ENCODE results near the gene TEX22. TPM values are rescaled to one million over a fixed set of nuclear protein-coding genes. Genes with fewer than 3 reads are reported as not detected.

The TEX22 gene
- total RNA-seq, 1 experiment from 2014 or later, result 0.67 TPM

- Histone ChIP-seq H3K79me2 (ENCODE audit: low read length) (no peaks in the 10 kb centered on the region), H3K27ac (ENCODE audit: low read length) (no peak overlapping the region), H3K9me3 (ENCODE audit: low read length) (no peaks in the 10 kb centered on the region), H3K4me3 (ENCODE audit: low read length) (no peak overlapping the region), H3K36me3 (ENCODE audit: insufficient read depth, low read length) (peaks cover 16% of the 10 kb centered on the region; the same call in 1 of the 2 replicates), H3K9ac (ENCODE audit: low read length) (no peak overlapping the region), H4K20me1 (ENCODE audit: insufficient read depth, low read depth, low read length) (peaks cover 19% of the 10 kb centered on the region; the same call in 1 of the 2 replicates), H3K27me3 (ENCODE audit: low read length) (no peaks in the 10 kb centered on the region), H2AFZ (ENCODE audit: low read length) (no peak overlapping the region), H3K4me2 (ENCODE audit: low read depth, low read length, poor library complexity, severe bottlenecking) (no peak overlapping the region), H3K4me1 (ENCODE audit: low read length) (no peaks in the 10 kb centered on the region), H3K9me2 (replicated peaks; ENCODE audit: insufficient read depth, low read length) (no peaks in the 10 kb centered on the region)
- no peak for DNase-seq
Measured at GRCh38 chr14:105458010-105458409, 59.7 kb downstream of the TEX22 start.

DNA sequence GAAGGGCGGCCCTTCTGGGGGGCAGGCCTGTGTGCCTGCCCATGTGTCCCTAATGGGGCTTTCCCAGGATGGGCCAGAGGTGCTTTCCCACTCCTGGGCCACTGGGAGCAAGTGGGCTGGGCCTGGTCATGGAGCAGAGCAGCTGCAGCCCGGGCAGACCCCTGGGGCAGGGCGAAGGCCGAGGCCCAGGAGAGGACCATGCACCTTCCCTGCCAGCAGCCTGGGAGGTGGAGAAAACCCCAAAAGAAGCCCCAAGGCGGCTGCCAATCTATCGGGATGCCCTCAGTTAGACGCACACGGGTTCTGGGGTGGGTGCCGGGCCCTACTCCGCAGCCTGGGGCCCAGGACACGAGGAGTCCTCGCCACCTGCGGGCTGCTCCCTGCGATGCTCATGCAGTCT lies 60.2 kb downstream of the TEX22 start:
- H3K9me2 ChIP-seq (replicated peaks; ENCODE audit: insufficient read depth, low read length), result no peaks in the 10 kb centered on the region
- no peak overlapping the region for H3K9ac ChIP-seq (ENCODE audit: low read length)

DNA sequence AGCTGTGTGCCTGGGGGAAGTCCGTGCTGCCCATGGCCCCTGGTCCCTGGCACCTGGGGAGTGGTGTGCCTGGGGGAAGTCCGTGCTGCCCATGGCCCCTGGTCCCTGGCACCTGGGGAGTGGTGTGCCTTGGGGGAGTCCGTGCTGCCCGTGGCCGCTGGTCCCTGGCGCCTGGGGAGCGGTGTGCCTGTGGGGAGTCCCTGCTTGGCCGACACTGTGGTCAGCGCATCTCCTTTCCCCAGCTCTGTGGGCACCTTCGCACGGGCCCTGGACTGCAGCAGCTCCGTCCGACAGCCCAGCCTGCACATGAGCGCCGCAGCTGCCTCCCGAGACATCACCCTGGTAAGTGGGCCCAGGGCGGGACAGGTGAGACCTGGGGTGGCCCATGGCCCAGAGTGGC lies 61.8 kb downstream of the TEX22 start:
- Histone ChIP-seq H2AFZ (ENCODE audit: low read length) (no peak overlapping the region), H3K36me3 (ENCODE audit: insufficient read depth, low read length) (peaks cover 18% of the 10 kb centered on the region), H3K9ac (ENCODE audit: low read length) (no peak overlapping the region), H4K20me1 (ENCODE audit: insufficient read depth, low read depth, low read length) (peaks cover 19% of the 10 kb centered on the region; the same call in 1 of the 2 replicates), H3K79me2 (ENCODE audit: low read length) (no peaks in the 10 kb centered on the region), H3K27ac (ENCODE audit: low read length) (no peak overlapping the region), H3K4me3 (ENCODE audit: low read length) (no peak overlapping the region), H3K9me2 (replicated peaks; ENCODE audit: insufficient read depth, low read length) (no peaks in the 10 kb centered on the region), H3K27me3 (ENCODE audit: low read length) (no peaks in the 10 kb centered on the region), H3K4me2 (ENCODE audit: low read depth, low read length, poor library complexity, severe bottlenecking) (no peak overlapping the region), H3K9me3 (ENCODE audit: low read length) (no peaks in the 10 kb centered on the region), H3K4me1 (ENCODE audit: low read length) (no peaks in the 10 kb centered on the region)
- DNase-seq, result no peak

More for the DNA sequence above, 60.2 kb downstream of the TEX22 start:
- Histone ChIP-seq H3K4me3 (ENCODE audit: low read length) (no peak overlapping the region), H3K4me2 (ENCODE audit: low read depth, low read length, poor library complexity, severe bottlenecking) (no peak overlapping the region), H4K20me1 (ENCODE audit: insufficient read depth, low read depth, low read length) (peaks cover 19% of the 10 kb centered on the region; the same call in 1 of the 2 replicates), H3K79me2 (ENCODE audit: low read length) (no peaks in the 10 kb centered on the region), H3K4me1 (ENCODE audit: low read length) (no peaks in the 10 kb centered on the region), H3K27ac (ENCODE audit: low read length) (no peak overlapping the region), H3K36me3 (ENCODE audit: insufficient read depth, low read length) (peaks cover 18% of the 10 kb centered on the region), H2AFZ (ENCODE audit: low read length) (no peak overlapping the region), H3K9me3 (ENCODE audit: low read length) (no peaks in the 10 kb centered on the region), H3K27me3 (ENCODE audit: low read length) (no peaks in the 10 kb centered on the region)
- no peak for DNase-seq

GRCh38 chr14:105460616-105461015 lies 62.3 kb downstream of the TEX22 start:
- Histone ChIP-seq H4K20me1 (ENCODE audit: insufficient read depth, low read depth, low read length) (peaks cover 18% of the 10 kb centered on the region; the same call in 1 of the 2 replicates), H2AFZ (ENCODE audit: low read length) (no peak overlapping the region), H3K9me2 (replicated peaks; ENCODE audit: insufficient read depth, low read length) (no peaks in the 10 kb centered on the region), H3K9me3 (ENCODE audit: low read length) (no peaks in the 10 kb centered on the region), H3K4me3 (ENCODE audit: low read length) (no peak overlapping the region), H3K27ac (ENCODE audit: low read length) (no peak overlapping the region), H3K79me2 (ENCODE audit: low read length) (no peaks in the 10 kb centered on the region), H3K4me2 (ENCODE audit: low read depth, low read length, poor library complexity, severe bottlenecking) (no peak overlapping the region), H3K36me3 (ENCODE audit: insufficient read depth, low read length) (peaks cover 18% of the 10 kb centered on the region), H3K27me3 (ENCODE audit: low read length) (no peaks in the 10 kb centered on the region), H3K4me1 (ENCODE audit: low read length) (no peaks in the 10 kb centered on the region), H3K9ac (ENCODE audit: low read length) (no peak overlapping the region)
- DNase-seq, result no peak

DNA sequence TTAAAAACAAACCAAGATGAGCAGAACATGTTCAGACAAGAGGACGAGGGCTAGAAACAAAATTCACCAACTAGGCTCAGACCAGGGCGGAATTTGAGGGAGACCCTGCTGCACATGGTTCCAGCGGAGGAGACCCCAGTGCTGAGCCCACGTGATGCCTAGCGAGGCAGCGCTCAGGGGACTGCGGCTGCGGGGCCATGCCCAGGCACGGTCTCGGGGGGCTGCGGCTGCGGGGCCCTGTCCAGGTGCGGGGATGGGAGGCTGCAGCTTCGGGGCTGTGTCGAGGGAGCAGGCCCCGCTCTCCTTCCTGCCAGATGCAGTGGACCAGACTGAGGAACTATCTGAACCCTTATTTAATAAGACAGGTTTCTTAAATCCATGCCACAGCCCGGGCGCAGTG lies 63.6 kb downstream of the TEX22 start:
- Histone ChIP-seq H3K27ac (ENCODE audit: low read length) (no peak overlapping the region), H4K20me1 (ENCODE audit: insufficient read depth, low read depth, low read length) (peaks cover 9% of the 10 kb centered on the region; the same call in 1 of the 2 replicates), H3K9me3 (ENCODE audit: low read length) (no peaks in the 10 kb centered on the region), H2AFZ (ENCODE audit: low read length) (no peak overlapping the region), H3K4me1 (ENCODE audit: low read length) (no peaks in the 10 kb centered on the region), H3K4me2 (ENCODE audit: low read depth, low read length, poor library complexity, severe bottlenecking) (no peak overlapping the region), H3K9me2 (replicated peaks; ENCODE audit: insufficient read depth, low read length) (no peaks in the 10 kb centered on the region), H3K36me3 (ENCODE audit: insufficient read depth, low read length) (peaks cover 17% of the 10 kb centered on the region), H3K27me3 (ENCODE audit: low read length) (no peaks in the 10 kb centered on the region), H3K9ac (ENCODE audit: low read length) (no peak overlapping the region), H3K79me2 (ENCODE audit: low read length) (no peaks in the 10 kb centered on the region), H3K4me3 (ENCODE audit: low read length) (no peak overlapping the region)
- no peak for DNase-seq

Other genes starting within 250 kb of the TEX22 start
- gene JAG2, start 229.8 kb upstream of the TEX22 start, total RNA-seq (2014; rRNA removed; shearing (Covaris generic); ENCODE audit: low replicate concordance), result 0.29 TPM in 1 of 2 replicates, not detected in the other
- 20.6 and 30.1 TPM in 2 replicates for gene NUDT14, start 217.2 kb upstream of the TEX22 start, total RNA-seq (2014; rRNA removed; shearing (Covaris generic); ENCODE audit: low replicate concordance)
- 58.9 and 130 TPM in 2 replicates for gene BTBD6, start 150.0 kb upstream of the TEX22 start, total RNA-seq (2014; rRNA removed; shearing (Covaris generic); ENCODE audit: low replicate concordance)
- gene BRF1, start 97.5 kb upstream of the TEX22 start, total RNA-seq (2014; rRNA removed; shearing (Covaris generic); ENCODE audit: low replicate concordance), result 19.0 and 54.9 TPM in 2 replicates
- 32.4 and 55.8 TPM in 2 replicates for gene PACS2, start 83.8 kb upstream of the TEX22 start, total RNA-seq (2014; rRNA removed; shearing (Covaris generic); ENCODE audit: low replicate concordance)
- 94.6 and 204 TPM in 2 replicates for gene MTA1, start 21.3 kb downstream of the TEX22 start, total RNA-seq (2014; rRNA removed; shearing (Covaris generic); ENCODE audit: low replicate concordance)
- 0.45 TPM in 1 of 2 replicates, not detected in the other for gene CRIP2, start 76.3 kb downstream of the TEX22 start, total RNA-seq (2014; rRNA removed; shearing (Covaris generic); ENCODE audit: low replicate concordance)
- 140 and 285 TPM in 2 replicates for gene CRIP1, start 88.3 kb downstream of the TEX22 start, total RNA-seq (2014; rRNA removed; shearing (Covaris generic); ENCODE audit: low replicate concordance)
- gene TEDC1, start 92.7 kb downstream of the TEX22 start, total RNA-seq (2014; rRNA removed; shearing (Covaris generic); ENCODE audit: low replicate concordance), result 9.8 and 35.6 TPM in 2 replicates
- gene TMEM121, start 128.0 kb downstream of the TEX22 start, total RNA-seq (2014; rRNA removed; shearing (Covaris generic); ENCODE audit: low replicate concordance), result 0.18 TPM in 1 of 2 replicates, not detected in the other